Activated CD8-positive, alpha-beta memory T cell treated with anti-CD3 and anti-CD28 coated beads for 48 hours (primary cell): ENCODE results near the gene CD46.

Source experiments
- DNase-seq, 3 experiments: peaks; one replicate each; pipeline ENCODE4 v3.0.0-alpha.2; 2020; ENCODE audit warnings: low read depth in 2 of 3, low spot score in 2 of 3

Gene CD46

DNA sequence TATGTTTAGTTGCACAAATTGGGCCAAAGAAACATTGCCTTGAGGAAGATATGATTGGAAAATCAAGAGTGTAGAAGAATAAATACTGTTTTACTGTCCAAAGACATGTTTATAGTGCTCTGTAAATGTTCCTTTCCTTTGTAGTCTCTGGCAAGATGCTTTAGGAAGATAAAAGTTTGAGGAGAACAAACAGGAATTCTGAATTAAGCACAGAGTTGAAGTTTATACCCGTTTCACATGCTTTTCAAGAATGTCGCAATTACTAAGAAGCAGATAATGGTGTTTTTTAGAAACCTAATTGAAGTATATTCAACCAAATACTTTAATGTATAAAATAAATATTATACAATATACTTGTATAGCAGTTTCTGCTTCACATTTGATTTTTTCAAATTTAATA, 43.0 kb downstream of the CD46 start:
- DNase-seq: no peak

DNA sequence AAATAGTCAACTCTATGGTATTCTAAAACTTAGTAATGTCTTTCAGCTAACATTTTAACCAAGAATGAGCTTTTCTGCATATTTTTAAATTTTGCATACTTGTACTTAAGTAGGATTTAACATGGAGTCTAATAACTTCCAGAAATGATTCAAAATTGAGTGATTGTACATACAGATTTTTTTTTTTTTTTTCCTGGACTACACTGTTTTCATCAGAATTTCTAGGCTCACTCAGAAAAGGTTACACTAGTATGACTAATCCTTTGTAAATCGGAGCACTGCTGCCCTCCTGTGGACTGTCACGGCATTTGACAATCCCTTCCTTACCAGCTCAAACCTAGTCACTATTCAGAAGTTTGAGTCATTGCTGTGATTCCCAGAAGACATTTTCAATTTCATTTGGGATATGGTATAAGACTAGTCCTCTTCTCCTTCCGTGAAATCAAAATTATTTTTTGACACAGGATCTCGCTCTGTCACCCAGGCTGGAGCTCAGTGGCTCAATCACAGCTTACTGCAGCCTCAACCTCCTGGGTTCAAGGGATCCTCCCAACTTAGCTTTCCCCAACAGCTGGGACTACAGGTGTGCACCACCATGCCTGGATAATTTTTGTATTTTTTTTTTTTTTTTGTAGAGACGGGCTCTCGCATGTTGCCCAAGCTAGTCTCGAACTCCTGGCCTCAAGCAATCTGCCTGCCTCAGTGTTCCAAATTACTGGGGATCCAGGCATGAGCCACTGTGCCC, 45.5 kb downstream of the CD46 start:
- peak; percentile 32 to 45 (median 42) for DNase-seq

GRCh38 chr1:207798847-207799246, 47.0 kb downstream of the CD46 start:
- no peak for DNase-seq

GRCh38 chr1:207799989-207800648, 48.3 kb downstream of the CD46 start:
- DNase-seq: no peak

DNA sequence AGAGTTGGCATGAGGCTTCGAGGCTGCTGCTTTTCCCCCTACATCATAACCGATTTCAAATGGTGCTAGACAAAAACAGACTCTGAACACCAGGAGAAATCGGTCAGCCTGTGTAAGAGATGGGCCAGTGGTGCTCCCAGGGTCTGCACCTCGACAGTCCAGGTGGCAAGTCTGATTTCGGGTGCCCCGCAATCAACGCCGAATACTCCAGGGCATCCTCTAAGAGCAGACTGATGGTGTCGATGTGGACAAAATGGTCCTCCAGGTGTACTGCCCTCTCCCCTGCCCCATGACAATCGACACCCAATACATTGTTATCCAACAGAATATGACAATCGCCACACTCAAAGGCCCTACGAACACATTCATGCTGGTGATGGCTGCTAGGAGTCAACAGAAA, 50.0 kb downstream of the CD46 start:
- no peak for DNase-seq

- no peak for DNase-seq
These were observed 51.8 kb downstream of the CD46 start for GRCh38 chr1:207803678-207804077.

- DNase-seq: no peak
These were observed 53.0 kb downstream of the CD46 start for GRCh38 chr1:207804721-207805468.

DNA sequence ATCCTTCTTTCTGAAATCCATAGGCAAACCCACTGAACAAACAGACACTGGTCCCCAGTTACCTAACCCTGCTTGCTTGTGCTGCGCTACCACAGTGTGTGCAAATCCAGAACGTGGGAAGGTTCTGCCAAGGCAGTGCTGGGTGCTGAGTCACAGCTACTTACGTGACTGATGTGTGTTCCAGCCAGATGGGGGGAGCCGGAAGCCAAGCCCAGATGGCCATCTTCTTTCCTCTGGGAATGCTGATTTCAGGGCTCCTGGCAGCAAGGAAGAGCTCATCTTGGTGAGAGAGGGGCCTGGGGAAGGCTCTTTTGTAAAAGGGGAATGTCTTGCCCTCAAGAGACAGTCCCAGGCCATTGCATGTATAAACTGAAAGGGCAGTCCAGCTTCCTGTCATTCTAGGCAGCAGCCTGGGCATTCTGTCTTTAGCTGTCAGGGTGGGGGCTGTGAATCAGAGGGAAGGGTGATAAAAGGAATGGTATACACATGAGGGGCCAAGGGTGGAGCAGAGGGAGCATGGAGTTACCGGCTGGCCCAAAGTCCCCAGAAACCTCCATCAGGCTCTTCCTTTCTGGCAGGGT, 54.1 kb downstream of the CD46 start:
- no peak for DNase-seq

DNA sequence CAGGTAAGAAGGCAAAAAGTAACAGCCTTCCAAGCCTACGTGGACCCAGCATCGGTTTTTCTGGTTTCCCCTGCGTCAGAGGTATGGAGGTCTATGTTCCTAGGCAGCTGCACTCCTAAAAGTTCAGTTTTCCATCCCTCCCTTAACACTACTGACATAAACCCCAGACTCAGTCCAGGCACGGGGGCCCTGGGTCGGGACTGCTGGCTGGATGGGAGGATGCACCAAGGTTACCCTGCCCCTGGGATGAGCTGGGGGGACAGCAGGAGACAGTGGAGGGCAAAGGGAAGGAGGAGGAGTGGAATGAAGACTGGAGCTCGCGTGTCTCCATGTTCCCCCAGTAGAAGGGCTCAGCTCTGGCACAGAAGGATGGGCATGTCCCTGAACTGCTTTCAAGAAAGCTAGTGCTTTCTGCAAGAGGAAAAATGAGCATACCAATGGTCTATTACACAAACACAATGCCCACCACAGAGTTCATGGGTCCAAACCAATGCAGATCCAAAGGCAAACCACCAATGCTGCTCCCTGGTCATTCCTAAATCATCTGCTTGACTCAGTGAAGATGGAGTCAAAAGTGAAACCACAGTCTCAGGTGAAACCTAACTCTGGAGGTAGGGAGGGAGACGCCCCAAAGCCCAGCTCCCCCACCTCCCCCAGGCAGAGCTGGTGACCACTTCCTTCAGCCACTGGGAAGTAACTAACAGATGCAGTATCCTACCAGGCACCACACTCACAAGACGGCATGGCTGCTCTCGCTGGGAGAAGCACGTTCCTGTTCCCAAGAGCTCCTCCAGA, 54.9 kb downstream of the CD46 start:
- DNase-seq: no peak

GRCh38 chr1:207807326-207807689, 55.5 kb downstream of the CD46 start:
- no peak for DNase-seq

- DNase-seq: no peak
These were observed 56.0 kb downstream of the CD46 start for GRCh38 chr1:207807690-207808321.

DNA sequence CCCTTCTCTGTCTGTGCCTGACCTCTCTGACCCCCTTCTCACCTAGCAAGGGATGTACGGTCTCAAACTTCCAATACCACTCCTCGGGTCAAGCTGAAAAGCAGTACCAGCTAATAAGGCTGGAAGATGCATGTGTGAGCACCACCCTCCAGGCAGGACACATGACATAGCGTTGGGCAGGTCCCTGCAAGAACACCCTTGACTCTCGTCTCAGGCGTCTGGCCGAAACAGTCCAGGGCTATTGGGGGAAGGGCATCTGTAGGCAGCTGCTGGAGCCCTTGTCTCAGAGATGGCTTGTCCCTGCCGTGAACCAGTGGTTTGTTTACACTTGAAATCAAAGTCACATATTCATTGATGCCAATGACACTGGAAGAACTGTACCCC, 56.5 kb downstream of the CD46 start:
- DNase-seq: no peak

- DNase-seq: no peak
These were observed 57.2 kb downstream of the CD46 start for GRCh38 chr1:207808911-207809555.

GRCh38 chr1:207810173-207810572, 58.3 kb downstream of the CD46 start:
- no peak for DNase-seq

- no peak for DNase-seq
These were observed 58.9 kb downstream of the CD46 start for GRCh38 chr1:207810606-207811295.

GRCh38 chr1:207811319-207811718, 59.5 kb downstream of the CD46 start:
- no peak for DNase-seq

DNA sequence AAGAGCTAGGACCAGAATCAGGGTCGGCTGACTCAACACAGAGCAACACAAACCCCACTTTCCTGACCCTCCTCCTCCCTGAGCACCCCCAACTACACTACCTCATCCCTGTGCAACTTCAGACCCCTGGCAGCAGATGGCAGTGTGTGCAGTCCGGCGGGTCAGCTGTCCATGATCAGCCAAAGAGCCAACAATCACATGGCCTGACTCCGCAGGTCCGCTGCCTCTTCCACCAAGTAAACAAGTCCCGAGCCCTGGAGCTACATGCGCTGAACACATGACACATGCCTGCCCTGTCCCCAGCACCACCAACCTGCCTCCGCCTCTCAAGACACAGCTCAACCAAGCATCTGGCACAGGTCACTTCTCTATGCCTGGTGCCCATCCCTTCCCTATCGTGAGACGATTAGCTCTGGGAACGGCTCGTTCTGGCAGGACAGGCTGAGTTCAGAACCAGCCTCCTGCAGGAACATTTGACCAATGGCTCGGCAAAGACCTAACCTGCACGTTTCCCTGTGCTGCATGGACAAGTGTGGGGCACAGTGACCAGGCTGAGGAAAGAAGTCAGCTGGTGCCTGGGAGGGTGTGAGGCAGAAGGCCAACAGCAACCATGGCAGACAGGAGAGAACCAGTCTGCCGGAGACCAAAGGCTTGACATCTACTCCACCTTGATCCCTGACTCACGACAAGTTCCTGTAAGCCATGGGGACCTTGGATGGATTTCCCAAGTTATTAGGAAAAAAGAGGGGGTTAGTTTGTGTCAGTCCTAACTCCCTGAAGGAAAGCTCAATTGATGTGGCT, 60.3 kb downstream of the CD46 start:
- DNase-seq: no peak

GRCh38 chr1:207812778-207813511, 61.1 kb downstream of the CD46 start:
- DNase-seq: no peak
